A673 (cell line): ENCODE data around the gene TAF3. TPM values are rescaled to one million over a fixed set of nuclear protein-coding genes. Genes with fewer than 3 reads are reported as not detected.
A peak's percentile ranks its signal among the peaks of the same experiment; 100 is the strongest.

Experiments
- BruUV-seq: library from RNA; stranded (reverse); fragments of 400-500 nt; replicated peaks from 2 replicates; lab custom pipeline; 2021; lab: Mats Ljungman, UMichigan
- CTCF ChIA-PET: fragments of 300-600 bp; sonication (Branson Sonifier 250); formaldehyde crosslinking; loops from one replicate; lab custom pipeline; 2022; ENCODE audit warnings: antibody characterized with exemption; lab: Charles Lee
- POLR2A ChIA-PET: fragments of 300-600 bp; sonication (Branson Sonifier 250); formaldehyde crosslinking; loops from one replicate; lab custom pipeline; 2022; ENCODE audit warnings: antibody characterized with exemption; ENCODE audit not compliant: low non-redundant PET; lab: Charles Lee
- DNase-seq: peaks from one replicate; pipeline ENCODE4 v3.0.0-alpha.2; 2015; ENCODE audit warnings: low spot score
- H3K27ac ChIP-seq: fragments of 200-600 bp; sonication (generic); 2 replicates; pipeline ENCODE4 v1.5.1; 2016; ENCODE audit warnings: mixed run types, low read depth, mild to moderate bottlenecking, mixed read lengths, antibody characterized with exemption, low read length; ENCODE audit not compliant: poor library complexity, severe bottlenecking
- H3K27me3 ChIP-seq: fragments of 200-600 bp; sonication (generic); replicated peaks from 2 replicates; pipeline ENCODE4 v1.6.1; 2017; ENCODE audit warnings: mixed run types, low read depth, mild to moderate bottlenecking, mixed read lengths, antibody characterized with exemption, low read length; ENCODE audit not compliant: insufficient read depth, poor library complexity
- H3K36me3 ChIP-seq: fragments of 200-600 bp; sonication (generic); 2 replicates; pipeline ENCODE4 v1.6.1; 2016; ENCODE audit warnings: mixed run types, mild to moderate bottlenecking, mixed read lengths, antibody characterized with exemption, low read length; ENCODE audit not compliant: insufficient read depth, poor library complexity, severe bottlenecking
- H3K4me1 ChIP-seq: fragments of 200-600 bp; sonication (generic); 2 replicates; pipeline ENCODE4 v1.6.1; 2017; ENCODE audit warnings: mixed run types, mild to moderate bottlenecking, mixed read lengths, antibody characterized with exemption, low read length; ENCODE audit not compliant: insufficient read depth, poor library complexity, severe bottlenecking
- H3K4me3 ChIP-seq: fragments of 200-600 bp; sonication (generic); 2 replicates; pipeline ENCODE4 v1.5.1; 2016; ENCODE audit warnings: low read depth, mixed run types, mild to moderate bottlenecking, mixed read lengths, low read length; ENCODE audit not compliant: poor library complexity, severe bottlenecking
- H3K9me3 ChIP-seq: fragments of 200-600 bp; sonication (generic); 2 replicates; pipeline ENCODE4 v1.6.1; 2016; ENCODE audit warnings: mixed run types, low read depth, mild to moderate bottlenecking, mixed read lengths, antibody characterized with exemption, low read length; ENCODE audit not compliant: poor library complexity, severe bottlenecking
- EZH2 ChIP-seq: fragments of 200-600 bp; sonication (generic); IDR thresholded peaks from 2 replicates; pipeline ENCODE4 v1.6.1; 2017; ENCODE audit warnings: borderline replicate concordance, low read depth, mild to moderate bottlenecking, mixed read lengths, antibody characterized with exemption, low read length; ENCODE audit not compliant: poor library complexity, severe bottlenecking
- intact Hi-C: fragments of 100-400 bp; cut with micrococcal nuclease; formaldehyde crosslinking; loops from one replicate; pipeline ENCODE4 v1.10.0; 2022; ENCODE audit not compliant: unreplicated experiment
- total RNA-seq: library from RNA; stranded (reverse); gene quantifications from 2 replicates; pipeline ENCODE4 v1.2.3, GENCODE V29; 2021
- TF ChIP-seq, protein P1 (sequence below): fragments of 300-800, 200-600 bp; sonication (generic); conservative IDR thresholded peaks from 2 replicates; pipeline ENCODE4 v1.5.1; 2017; ENCODE audit warnings: low read depth, mild to moderate bottlenecking, antibody characterized with exemption, low read length, moderate library complexity, mixed read lengths

TAF3 gene
- total RNA-seq, 1 experiment from 2014 or later = 14.0 TPM

DNA sequence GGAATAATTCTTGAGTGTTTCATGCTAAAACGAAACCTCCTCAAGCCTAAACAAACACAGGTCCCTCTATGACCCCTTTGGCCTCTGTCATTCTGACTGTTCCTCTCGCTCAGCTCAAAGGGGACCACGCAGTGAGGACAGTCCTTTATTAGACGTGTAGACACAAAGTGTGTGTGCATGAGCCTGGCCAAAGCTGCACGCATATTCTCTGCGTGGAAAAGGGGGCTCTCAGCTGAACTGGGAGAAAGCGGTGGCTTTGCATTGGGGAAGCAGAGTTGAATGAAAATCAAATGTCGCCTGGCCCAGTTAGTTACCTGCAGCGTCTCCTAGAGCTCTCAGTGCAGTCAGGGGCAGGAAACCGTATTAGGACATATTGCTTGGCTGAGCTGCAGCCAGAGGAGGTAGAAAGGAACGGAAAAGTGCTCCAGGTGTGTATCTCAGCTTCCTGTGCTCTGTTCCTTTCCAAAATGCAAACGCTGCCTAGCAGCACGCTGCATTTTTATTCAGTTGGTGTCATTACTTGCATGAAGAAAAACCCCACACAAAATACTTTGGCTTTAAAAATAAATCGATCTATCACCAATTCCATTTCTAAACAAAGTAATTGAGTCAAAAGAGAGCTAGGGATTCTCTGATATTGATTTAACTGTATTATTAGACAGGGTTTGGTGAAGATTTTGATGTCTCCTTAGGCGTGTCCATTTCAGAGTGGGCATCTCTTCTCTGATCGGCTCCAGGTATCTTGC is 241.1 kb downstream of the TAF3 start:
- POLR2A ChIA-PET = no interaction called here
- no peak for DNase-seq
- H3K4me1 ChIP-seq = peaks cover 18% of the 10 kb centered on the region

DNA sequence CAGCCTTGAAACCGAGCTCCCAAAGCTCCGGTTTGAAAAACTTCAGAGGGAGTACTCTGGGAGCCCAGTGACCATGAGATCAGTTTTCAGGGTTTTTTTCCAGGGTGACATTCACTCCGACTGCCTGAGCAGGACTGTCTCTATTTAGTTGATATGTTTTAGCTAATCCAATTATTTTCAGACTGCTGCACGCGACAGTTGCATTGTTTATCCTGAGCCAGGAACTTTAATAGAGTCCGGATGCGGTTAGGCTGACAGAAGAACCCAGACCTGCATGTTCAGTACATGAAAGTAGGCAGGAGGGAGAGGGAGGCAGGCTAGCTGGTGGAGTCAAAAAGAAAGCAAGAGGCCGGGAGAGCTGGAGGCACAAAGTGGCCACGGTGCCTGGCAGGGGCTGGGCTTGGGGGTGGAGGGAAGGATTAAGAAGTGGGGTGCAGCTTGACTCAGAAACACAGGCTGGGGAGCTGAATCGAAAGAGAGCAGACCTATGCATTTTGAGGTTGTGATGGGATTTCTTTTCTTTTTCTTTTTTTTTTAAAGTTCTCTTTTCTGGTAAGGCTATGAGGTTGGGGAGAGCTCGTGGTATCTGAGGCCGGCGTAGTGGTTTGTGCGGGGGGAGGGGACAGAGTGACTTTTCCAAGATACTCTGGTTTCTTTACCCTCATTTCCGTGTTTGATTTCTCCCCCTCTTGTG is 241.9 kb downstream of the TAF3 start:
- POLR2A ChIA-PET = no interaction called here
- no peak for TF ChIP-seq EZH2
- TF ChIP-seq, protein P1, sequence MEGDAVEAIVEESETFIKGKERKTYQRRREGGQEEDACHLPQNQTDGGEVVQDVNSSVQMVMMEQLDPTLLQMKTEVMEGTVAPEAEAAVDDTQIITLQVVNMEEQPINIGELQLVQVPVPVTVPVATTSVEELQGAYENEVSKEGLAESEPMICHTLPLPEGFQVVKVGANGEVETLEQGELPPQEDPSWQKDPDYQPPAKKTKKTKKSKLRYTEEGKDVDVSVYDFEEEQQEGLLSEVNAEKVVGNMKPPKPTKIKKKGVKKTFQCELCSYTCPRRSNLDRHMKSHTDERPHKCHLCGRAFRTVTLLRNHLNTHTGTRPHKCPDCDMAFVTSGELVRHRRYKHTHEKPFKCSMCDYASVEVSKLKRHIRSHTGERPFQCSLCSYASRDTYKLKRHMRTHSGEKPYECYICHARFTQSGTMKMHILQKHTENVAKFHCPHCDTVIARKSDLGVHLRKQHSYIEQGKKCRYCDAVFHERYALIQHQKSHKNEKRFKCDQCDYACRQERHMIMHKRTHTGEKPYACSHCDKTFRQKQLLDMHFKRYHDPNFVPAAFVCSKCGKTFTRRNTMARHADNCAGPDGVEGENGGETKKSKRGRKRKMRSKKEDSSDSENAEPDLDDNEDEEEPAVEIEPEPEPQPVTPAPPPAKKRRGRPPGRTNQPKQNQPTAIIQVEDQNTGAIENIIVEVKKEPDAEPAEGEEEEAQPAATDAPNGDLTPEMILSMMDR = no peak
- CTCF ChIA-PET = no interaction called here
- DNase-seq = peak; percentile 84
- H3K27ac ChIP-seq = no peak overlapping the region
- peaks cover 3% of the 10 kb centered on the region for H3K36me3 ChIP-seq
- no TSS peak for BruUV-seq
- intact Hi-C loops = no loop called here
- H3K27me3 ChIP-seq = no peaks in the 10 kb centered on the region
- peaks cover 13% of the 10 kb centered on the region for H3K4me1 ChIP-seq
- no peak overlapping the region for H3K4me3 ChIP-seq
- no peaks in the 10 kb centered on the region for H3K9me3 ChIP-seq

More for the DNA sequence above, 241.1 kb downstream of the TAF3 start:
- no peak overlapping the region for H3K4me3 ChIP-seq
- CTCF ChIA-PET = no interaction called here
- no peaks in the 10 kb centered on the region for H3K9me3 ChIP-seq
- no TSS peak for BruUV-seq
- TF ChIP-seq, protein P1 = no peak
- TF ChIP-seq EZH2 = no peak
- no peak overlapping the region for H3K27ac ChIP-seq
- intact Hi-C loops = loop anchor here (10.0 kb wide), 1 partner anchor 1145 kb away; no protein-coding TSS in a partner anchor
- peaks cover 4% of the 10 kb centered on the region for H3K27me3 ChIP-seq
- H3K36me3 ChIP-seq = peaks cover 3% of the 10 kb centered on the region

- Histone ChIP-seq H3K9me3 (no peaks in the 10 kb centered on the region), H3K36me3 (peaks cover 3% of the 10 kb centered on the region), H3K4me1 (peaks cover 13% of the 10 kb centered on the region), H3K27me3 (no peaks in the 10 kb centered on the region), H3K27ac (no peak overlapping the region), H3K4me3 (no peak overlapping the region)
- intact Hi-C loops = no loop called here
- no peak for DNase-seq
- ChIA-PET POLR2A (no interaction called here), CTCF (no interaction called here)
- no TSS peak for BruUV-seq
- TF ChIP-seq, protein P1 = no peak
- no peak for TF ChIP-seq EZH2
Measured at GRCh38 chr10:8060704-8061121, 242.4 kb downstream of the TAF3 start.
